Medulla oblongata (tissue), 1 donor: Measurements from ENCODE around the gene XAB2.

Experiments used
- DNase-seq: peaks from one replicate; pipeline ENCODE4 v3.0.0-alpha.2; 2015; ENCODE audit errors: extremely low spot score

Gene XAB2

DNA sequence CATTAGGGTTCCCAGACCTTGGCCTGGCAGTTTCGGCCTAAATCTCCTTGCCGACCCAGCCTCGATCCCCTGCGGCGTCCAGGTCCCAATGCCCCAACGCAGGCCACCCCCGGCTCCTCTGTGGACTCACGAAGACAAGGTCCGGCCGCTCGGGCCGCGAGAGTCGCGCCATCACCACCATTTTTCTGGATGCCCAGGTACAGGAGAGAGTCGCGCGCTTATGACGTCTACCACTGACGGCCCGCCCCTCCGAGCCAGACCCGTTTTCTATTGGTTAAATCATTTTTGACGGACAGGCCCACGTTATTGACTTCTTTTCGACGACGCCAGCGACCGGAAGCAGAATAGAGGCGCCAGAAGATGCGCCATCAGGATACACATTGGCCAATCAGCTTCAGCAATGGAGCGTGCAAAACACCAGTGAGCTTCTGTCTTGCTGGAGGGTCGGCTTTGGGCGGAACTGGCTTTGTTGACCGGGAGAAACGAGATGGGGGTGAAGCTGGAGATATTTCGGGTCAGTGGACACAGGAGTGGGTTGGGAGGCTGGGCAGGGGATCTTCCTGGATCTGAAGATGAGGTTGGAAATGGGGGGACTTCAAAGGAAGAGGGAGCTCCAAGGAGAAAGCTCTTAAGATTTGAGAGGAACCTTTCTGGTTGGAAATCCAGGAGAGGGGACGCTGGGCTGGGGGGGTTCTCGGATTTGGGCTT is at the start of gene XAB2, which contains the start of gene PET100:
Gene XAB2, minus strand, starts transcription at position 199 of the 708 bp plus-strand sequence. Its CDS starts 18 bp downstream, at position 181.
Gene PET100, plus strand, starts transcription at position 447 of the 708 bp plus-strand sequence. Its CDS starts 41 bp downstream, at position 488.
- peak; percentile 99 for DNase-seq

DNA sequence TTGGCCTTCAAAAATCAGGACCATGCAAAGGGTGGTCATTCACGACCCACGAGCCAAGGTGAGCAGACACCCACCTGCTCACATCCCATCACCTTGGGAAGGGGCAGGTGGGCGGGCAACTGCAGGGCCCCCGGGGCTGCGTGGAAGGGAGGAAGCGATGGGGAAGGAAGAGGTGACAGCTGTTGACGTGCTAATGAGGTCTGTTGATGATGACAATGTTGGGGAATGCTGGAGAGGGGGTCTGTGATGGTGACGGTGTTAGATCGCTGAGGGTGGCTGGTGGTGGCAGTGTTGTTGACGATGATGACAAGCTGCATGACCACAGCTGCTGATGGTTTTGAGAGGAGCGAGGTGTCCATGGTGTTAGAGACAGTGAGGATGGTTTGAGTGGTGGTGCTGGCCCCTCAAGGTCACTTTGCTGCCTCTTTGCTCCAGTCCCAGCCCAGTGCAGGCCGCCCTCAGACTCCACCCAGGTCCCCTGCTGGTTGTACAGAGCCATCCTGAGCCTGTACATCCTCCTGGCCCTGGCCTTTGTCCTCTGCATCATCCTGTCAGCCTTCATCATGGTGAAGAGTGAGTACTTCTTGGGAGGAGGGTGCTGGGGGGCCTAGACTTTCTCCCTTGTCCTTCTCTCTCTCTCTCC is 48.4 kb upstream of the XAB2 start:
- no peak for DNase-seq

DNA sequence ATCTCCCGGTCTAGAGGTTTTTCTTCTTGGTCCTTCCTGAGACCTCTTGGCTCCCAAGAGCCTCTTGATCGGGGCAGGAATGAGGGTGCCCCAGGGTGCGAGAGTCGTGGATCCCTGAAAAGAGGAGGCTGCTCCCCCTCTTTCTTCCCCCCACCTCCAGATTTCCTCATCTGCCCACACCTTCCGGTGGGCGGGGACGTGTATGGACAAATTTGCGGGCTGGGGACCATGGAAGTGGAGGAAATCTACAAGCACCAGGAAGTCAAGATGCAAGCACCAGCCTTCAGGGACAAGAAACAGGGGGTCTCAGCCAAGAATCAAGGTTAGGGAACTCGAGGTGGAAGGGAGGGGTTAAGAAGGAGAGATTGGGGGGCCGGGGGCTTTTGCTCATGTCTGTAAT is 47.5 kb upstream of the XAB2 start, which contains the start of gene MCEMP1:
Gene MCEMP1, plus strand, starts transcription at position 237 of the 400 bp plus-strand sequence. Its CDS starts 31 bp downstream, at position 268.
- no peak for DNase-seq

DNA sequence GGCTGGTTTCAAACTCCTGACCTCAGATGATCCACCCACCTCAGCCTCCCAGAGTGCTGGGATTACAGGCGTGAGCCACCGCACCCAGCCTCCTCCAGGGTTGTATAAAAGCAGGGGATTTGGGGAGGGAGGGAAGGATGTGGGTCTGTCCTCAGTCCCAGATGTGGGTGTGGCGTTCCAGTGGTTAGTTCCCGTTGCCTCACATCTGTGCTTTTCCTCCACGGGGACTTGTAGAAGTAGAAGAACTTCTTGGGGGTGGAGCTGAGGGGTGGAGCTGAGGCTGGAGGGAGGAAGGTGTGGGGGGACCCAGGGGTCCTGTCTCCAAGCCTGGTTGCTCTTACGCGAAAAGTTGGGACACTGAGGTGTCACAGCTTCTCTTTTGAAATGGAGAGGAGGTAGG is 47.0 kb upstream of the XAB2 start:
- no peak for DNase-seq

DNA sequence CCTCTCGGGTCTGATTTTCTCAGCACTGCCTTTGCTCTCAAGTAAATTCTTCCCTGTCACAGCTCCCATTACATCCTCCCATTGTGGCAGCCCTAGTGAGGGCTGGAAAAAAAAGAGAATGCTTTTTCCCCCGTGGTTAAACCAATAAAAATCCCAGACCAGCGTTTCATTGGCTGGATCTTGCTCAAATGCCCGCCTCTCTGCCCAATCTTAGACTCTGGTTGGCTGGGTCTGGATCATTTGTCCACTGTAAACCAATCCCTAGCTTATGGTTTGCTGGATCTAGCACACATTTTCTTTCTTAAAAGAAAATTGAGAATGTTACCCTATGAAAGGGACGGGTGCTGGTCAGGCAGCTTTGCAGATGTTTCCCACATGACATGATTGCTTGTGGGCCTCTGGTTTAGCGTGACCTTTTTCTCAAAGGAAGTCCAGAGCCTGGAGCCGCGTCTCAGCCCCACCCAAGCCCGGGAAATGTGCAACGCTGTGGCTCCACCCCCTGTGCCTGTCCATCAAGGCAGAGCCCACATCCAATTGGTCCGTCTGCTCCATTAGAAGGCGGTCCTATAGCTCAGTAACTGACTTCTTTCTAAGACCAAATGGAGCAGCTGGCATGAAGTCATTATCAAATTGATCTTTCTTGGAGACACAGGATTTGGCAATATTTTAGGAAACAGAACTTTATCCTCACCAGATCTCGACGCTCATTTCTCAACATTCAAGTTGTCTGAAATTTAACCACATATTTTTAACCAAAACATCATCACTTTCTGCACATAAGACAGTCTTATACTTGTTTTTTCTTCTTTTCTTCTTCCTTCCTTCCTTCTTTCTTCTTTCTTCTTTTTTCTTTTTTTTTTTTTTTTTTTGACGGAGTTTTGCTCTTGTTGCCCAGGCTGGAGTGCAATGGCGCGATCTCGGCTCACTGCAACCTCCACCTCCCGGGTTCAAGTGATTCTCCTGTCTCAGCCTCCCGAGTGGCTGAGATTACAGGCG is 45.0 kb upstream of the XAB2 start:
- DNase-seq: peak; percentile 6

DNA sequence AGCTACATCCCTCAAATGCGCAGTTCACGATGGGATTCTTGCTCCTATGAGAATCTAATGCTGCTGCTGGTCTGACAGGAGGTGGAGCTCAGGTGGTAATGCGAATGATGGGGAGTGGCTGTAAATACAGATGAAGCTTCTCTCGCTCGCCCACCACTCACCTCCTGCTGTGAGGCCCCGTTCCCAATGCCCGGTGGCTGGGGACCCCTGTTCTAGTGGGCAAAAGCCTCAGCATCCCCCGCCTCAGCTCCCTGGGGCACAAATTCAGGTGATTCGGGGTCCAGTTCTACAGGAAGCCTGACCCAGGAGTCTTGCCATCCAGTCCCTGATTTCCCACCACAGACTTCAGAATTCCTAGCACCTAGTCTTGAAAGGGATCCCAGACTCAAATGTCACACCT is 43.2 kb upstream of the XAB2 start:
- DNase-seq: no peak

DNA sequence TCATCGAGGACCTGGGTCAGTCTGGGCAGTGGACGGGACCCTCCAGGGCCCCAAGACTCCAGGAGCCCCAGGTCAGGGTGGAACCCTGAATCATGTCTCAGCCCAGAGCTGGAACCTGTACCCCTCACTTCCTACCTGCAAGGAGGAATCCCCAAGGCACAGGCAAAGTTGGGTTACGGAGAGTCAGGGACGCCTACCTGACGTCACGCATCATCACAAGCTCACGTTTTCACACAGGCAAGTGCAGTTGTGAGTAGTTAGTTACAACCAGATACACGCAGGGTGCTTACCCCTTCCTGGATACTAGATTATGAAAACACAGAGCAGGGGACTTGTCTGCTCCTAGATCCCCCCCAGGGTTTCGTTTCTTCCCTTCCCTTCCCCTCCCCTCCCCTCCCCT is 41.4 kb upstream of the XAB2 start:
- no peak for DNase-seq

DNA sequence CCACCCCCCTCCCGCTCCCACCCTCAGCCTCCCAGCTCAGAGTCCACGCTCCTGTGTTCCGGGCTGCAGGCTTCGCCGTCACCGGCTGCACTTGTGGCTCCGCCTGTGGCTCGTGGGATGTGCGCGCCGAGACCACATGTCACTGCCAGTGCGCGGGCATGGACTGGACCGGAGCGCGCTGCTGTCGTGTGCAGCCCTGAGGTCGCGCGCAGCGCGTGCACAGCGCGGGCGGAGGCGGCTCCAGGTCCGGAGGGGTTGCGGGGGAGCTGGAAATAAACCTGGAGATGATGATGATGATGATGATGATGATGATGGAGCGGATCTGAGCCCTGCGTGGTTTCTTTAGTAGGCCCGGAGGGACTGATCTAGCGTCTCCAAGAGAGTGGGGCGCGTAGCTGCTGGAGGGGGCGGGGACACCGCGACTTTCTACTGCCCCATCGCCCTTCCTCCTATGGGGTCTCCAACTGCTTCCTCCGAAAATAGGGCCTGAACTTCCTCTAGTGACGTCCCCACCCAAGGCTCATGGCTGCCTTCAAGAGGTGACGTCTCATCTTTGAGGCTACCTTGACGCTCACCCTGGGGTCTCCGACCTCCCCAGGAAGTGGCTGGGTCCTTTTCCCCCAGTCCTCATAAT is 40.9 kb upstream of the XAB2 start:
- DNase-seq: no peak

DNA sequence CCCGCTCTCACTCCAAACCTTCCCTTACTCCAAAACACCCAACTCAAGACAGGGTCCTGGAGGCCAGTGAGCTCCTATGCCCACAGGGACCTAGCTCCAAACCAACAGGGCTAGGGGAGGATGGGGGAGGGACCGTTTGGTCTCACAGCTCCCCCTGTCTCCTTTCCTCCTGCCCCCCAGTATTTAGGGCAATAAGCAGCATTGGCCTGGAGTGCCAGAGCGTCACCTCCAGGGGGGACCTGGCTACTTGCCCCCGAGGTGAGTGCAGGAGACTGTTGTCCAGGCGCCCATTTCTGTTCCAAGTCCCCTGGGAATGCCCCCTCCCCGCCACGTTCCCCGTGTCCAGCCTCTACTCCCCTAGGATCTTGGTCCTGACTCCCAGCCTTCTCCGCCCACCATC is 40.3 kb upstream of the XAB2 start:
- DNase-seq: no peak

DNA sequence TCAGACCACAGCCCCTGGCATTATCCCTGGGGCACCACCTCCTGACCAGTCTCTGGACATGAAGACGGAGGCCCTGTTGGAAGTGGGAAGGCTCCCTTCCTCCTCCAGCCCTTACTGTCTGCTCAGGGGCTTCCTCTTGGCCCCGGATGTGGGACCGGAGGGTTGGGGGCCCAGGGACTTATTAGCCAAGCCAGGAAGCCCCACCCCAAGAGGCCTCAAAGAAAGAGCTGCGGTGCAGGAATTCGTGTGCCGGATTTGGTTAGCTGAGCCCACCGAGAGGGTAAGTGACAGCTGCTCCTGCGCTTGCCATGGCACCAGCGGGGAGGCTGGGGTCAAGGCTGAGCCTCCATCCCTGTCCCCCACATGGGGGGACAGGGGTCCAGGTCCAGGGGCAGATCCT is 39.5 kb upstream of the XAB2 start, which contains the start of gene RETN:
Gene RETN, plus strand, starts transcription at position 208 of the 400 bp plus-strand sequence. CDS start 278 bp downstream, outside the sequence.
- DNase-seq: no peak

DNA sequence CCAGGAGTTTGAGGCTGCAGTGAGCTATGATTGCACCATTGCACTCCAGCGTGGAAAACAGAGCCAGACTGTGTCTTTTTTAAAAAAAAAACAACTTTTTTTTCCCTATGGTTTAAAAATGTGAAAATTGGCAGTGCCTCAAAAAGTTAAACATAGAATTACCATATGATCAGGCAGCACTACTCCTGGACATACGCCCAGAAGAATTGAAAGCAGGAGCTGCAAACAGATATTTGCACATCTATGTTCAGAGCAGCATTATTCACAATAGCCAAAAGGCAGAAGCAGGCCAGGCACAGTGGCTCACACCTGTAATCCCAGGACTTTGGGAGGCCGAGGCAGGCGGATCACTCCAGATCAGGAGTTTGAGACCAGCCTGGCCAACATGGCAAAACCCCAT is 35.7 kb upstream of the XAB2 start:
- no peak for DNase-seq

DNA sequence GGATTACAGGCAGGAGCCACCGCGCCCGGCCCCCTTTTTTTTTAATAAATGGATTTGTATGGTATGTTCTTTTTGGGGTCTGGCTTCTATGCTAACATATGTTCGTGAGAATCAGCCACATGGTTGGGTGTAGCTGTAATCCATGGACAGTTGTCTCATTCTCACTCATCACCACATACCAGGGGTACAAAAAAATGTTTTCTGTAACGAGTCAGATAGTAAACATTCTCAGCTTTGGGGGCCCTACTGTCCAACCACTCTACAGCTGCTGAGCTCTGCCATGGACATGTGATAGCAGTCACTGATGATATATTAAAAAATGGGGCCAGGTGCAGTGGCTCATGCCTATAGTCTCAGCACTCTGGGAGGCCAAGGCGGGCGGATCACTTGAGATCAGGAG is 34.4 kb upstream of the XAB2 start:
- no peak for DNase-seq

DNA sequence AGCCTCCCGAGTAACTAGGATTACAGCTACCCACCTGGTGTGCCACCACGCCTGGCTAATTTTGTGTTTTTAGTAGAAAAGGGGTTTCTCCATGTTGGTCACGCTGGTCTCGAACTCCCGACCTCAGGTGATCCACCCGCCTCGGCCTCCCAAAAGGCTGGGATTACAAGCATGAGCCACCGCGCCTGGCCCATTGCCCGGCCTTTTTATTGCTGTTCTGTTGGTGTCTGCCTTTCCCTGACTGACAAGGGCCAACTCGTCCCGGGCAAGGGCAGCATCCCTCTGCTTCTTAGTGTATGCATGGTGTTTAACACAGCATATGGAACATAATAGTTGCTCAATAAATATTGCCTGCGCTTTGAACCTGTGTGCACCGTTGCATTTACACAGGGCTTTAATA is 33.3 kb upstream of the XAB2 start:
- no peak for DNase-seq

DNA sequence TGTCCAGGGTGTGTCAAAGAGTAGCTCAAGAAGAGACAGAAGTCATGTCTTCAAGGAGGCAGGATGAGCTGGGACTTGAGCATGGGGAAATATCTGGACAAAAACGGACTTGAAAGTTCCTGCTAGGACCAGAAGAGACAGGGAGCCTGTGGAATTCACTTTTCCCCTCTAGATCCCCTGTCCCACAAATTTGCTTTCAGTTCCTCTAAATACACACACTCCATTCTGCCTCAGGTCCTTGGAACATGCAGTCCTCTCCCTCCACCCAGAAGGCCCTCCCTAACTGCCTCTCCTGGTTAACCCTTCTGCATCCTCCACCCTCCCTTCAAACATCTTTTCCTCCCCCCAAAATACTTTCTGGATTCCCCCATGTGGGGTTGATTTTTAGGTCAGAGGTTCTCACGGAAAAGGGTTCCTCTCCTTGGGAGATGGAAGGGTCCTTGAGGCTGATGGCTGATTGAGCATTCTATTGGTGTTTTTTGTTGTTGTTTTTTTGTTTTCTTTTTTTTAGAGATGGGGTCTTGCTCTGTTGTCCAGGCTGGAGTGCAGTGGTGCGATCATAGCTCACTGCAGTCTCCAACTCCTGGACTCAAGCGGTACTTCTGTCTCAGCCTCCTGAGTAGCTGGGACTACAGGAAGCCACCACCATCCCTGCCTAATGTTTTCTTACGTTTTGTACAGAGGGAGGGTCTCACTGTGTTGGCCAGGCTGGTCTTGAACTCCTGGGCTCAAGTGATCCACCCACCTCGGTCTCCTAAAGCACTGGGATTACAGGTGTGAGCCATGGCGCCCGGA is 32.6 kb upstream of the XAB2 start:
- DNase-seq: no peak

DNA sequence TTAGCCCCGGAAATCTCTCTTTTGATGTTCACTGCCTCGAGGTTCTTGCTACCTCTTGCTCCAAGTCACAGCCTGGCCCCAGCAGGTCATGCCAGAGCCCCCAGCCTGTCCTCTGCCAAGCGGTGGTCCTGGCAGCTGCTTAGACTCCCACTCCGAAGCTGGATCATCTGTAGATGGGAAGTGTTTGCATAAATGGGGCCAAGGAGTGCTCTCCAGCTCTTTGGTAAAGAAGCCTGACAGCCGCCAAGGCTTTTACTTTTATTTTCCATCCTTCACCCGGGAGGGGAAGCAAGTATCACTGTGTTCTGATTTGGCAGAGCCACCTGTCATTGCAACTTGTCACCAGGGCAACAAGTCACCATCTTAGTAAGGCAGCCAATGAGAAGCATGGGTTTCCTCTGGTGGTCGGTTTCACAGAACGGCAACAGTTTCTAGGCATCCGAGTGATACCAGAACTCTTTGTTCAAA is 28.9 kb upstream of the XAB2 start:
- peak; percentile 65 for DNase-seq

DNA sequence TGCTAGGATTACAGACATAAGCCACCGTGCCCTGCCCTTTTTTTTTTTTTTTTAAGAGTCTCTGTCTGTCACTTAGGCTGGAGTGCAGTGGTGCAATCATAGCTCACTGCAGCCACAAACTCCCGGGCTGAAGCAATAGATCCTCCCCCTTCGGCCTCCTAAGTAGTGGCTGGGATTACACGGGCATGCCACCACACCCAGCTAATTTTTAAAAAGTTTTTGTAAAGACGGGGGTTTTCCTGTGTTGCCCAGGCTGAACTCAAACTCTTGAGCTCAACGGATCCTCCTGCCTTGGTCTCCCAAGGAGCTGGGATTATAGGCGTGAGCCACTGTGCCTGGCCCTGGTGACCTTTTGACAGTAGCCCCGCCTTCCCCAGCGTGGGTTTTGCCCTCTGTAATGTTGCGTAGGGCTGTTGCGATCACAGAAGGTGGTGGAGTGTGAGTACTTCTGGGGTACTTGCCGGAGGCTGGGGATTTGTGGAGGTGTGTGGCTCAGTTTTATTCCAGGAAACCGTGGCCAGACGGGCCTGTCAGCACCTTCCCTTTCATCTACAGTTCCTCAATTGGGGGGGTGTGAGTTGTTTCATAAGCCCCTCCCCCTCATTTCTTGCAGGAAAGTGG is 27.9 kb upstream of the XAB2 start:
- DNase-seq: no peak

DNA sequence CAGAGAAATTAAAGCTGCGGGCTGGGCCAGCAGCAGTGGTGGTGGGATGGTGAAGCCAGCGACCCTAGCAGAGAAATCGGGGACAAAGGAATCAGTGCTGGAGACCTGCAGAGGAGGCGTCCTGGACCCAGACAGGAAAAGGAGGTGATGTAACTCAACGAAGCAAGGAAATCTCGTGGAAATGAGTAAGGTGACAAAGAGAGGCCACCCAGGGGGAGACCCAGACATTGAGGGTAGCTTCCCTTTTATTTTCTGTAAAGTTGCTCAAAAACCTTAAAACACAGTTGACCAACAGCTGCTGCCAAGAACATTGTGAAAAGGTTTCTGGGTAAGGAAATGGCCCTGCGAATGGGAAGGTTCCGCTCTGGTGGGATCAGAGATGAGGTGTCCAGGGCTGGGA is 26.2 kb upstream of the XAB2 start:
- DNase-seq: no peak

DNA sequence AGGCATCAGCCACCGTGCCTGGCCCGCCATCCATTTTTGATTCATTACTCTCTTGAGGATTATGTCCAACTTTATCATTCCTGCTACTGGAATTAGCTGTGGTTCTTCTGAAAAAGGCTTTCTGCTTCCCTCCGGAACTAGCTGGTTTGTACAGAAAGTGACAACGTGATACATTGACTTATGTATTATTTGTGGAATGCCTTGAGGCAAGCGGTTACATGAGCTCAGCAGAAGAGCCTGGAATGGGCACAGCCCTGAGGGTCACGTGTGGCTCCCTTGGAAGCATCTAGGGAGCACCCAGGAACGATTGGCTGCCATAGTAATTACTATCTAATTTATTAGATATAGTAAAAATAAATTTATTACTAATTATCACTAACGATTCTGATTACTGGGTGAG is 25.1 kb upstream of the XAB2 start:
- DNase-seq: no peak

DNA sequence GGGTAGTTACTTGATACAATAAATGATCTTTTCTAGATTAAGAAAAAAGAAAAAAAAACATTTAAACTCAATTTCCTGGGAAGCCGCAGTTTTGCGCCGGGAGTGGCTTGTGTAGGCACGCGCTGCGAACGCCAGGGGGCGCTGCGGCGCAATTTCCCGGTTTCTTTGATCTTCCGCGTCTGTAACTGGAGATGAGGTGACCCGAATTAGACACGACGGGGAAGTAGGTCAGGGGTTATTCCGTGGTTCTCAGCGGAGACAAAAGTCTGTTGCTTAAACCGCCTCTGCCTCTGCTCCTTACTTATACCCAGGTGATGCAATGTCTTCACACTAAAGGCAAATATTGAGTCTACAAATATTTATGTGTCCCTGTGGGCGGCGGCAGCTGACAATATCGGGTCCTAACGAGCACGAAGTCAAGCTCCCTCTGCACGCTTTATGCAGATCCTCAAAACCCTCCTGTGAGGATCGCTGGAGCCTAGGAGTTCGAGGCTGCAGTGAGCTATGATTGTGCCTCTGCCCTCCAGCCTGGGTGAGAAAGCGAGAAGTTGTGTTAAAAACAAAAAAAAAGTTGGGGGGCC is 22.8 kb upstream of the XAB2 start:
- peak; percentile 84 for DNase-seq

DNA sequence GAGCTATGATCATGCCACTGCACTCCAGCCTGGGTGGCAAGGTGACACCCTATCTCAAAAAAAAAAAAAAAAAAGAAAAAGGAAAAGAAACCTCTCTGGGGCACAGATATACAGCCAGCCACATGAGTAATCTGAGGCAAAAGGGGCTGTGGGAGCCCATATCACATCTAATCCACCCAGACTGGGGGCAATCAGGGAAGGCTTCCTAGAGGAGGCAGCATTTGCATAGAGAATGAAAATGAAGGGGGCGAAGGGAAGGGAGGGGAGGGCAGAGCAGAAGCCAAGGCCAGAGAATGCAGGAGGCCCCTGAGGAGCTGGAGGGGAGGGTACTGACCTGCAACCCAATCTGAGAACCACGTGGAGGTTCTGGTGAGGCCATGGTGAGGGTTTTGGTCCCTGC is 20.8 kb upstream of the XAB2 start:
- no peak for DNase-seq
